K562 treated with DMSO at 1 percent for 24 hours (cell line): Measurements from ENCODE around the gene CNOT10. TPM values are rescaled to one million over a fixed set of nuclear protein-coding genes. Genes with fewer than 3 reads are reported as not detected.

Source experiments
- total RNA-seq: library from RNA; unstranded; fragments of 300-600 nt; gene quantifications from 2 replicates; pipeline ENCODE4 v1.2.3, GENCODE V29; 2022; ENCODE audit warnings: low read depth; ENCODE audit not compliant: insufficient read depth

Gene CNOT10, protein sequence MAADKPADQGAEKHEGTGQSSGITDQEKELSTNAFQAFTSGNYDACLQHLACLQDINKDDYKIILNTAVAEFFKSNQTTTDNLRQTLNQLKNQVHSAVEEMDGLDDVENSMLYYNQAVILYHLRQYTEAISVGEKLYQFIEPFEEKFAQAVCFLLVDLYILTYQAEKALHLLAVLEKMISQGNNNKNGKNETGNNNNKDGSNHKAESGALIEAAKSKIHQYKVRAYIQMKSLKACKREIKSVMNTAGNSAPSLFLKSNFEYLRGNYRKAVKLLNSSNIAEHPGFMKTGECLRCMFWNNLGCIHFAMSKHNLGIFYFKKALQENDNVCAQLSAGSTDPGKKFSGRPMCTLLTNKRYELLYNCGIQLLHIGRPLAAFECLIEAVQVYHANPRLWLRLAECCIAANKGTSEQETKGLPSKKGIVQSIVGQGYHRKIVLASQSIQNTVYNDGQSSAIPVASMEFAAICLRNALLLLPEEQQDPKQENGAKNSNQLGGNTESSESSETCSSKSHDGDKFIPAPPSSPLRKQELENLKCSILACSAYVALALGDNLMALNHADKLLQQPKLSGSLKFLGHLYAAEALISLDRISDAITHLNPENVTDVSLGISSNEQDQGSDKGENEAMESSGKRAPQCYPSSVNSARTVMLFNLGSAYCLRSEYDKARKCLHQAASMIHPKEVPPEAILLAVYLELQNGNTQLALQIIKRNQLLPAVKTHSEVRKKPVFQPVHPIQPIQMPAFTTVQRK
- total RNA-seq, result 58.0 and 75.7 TPM in 2 replicates

DNA sequence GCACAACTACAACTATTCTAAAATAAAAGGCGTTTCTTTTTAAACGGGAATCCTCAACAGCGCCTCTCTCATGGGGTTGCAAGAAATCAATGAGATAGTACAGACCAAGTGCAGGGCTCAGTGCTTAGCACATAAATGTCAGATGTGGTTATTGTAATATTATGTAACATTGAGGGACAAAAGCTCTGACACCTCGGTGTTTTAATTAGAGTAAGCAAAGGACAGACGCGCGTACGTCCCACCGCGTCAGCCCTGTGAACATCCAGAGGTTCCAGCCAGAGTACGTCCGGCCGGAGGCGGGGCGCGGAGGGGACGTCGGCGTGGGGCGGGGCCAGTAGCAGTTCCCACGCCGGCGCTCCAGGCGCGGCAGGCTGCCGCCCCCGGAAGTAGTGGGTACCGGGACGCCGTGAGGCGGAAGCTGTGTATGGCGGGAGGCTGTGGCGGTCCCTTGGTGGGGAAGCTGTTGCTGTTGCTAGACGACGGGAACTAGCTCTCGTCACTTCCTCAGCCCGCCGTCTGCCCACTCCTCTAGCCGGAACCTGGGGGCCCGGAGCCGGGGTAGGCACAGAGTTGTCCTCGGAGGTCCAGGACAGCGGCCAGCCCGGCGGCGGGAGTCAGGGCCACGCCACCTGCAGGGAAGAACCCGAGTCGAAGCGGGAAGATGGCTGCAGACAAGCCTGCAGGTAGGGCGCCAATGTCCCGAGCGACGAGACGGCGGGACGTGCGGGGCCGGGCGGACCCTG, at the start of gene CNOT10:
TSS of gene CNOT10 (plus strand) at position 389 of the 743 bp plus-strand sequence. CDS start at position 662, 273 bp downstream.

DNA sequence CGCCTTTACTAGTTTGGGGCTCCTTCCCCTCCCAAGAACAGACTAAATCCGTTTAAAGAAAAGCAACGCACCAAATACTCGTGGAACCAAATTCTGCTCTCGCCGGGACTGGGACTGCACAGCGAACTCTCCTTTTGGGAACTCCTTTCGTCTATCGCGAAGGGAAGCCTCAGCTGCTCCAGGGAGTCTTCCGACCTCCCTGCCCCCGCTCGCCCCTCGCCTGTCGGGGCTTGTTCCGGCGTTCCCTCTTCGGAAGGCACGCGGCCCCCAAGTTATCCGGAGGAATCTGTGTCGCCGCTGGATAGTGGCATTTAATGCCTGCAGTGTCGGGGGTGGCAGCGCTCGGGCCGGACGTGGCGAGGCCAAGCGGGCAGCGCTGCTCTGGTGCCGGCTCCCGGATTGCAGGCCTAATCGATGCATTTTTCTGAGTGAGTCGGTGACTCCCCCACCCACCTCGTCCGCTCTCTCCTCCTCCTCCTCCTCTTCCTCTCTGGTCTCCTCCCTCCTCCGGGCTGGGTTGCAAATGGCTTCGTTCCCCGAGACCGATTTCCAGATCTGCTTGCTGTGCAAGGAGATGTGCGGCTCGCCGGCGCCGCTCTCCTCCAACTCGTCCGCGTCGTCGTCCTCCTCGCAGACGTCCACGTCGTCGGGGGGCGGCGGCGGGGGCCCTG, 132.7 kb downstream of the CNOT10 start, which contains the start of gene TRIM71:
TSS of gene TRIM71 (plus strand) at position 440 of the 671 bp plus-strand sequence. CDS start at position 524, 84 bp downstream.

Other genes with a start within 250 kb of the CNOT10 start
- gene CMTM6, start 182.3 kb upstream of the CNOT10 start, total RNA-seq, result 17.1 and 17.4 TPM in 2 replicates
- gene DYNC1LI1, start 114.3 kb upstream of the CNOT10 start, total RNA-seq, result 45.8 and 46.9 TPM in 2 replicates
- not detected in 2 replicates for gene TRIM71, start 132.8 kb downstream of the CNOT10 start, total RNA-seq